HCT116 (cell line): ENCODE measurements around the gene DYNLT4. TPM values are rescaled to one million over a fixed set of nuclear protein-coding genes. Genes with fewer than 3 reads are reported as not detected.
"Not testable (repeated sequence)": the region's sequence is repeated elsewhere in the genome, so short reads cannot be mapped to it uniquely, and the experiment has no call there.

ENCODE experiments used
- ATAC-seq: fragments of 200-7000 bp; cut with Tn5 transposase; 2 replicates; pipeline ENCODE4 v1.9.1; 2020; ENCODE audit warnings: mild to moderate bottlenecking, moderate library complexity
- BruUV-seq: library from RNA; stranded (reverse); fragments of 400-500 nt; replicated peaks from 2 replicates; lab custom pipeline; 2021; lab: Mats Ljungman, UMichigan
- CTCF ChIA-PET: fragments of 300-600 bp; sonication (Branson Sonifier 250); formaldehyde crosslinking; loops from one replicate; lab custom pipeline; 2021; ENCODE audit warnings: antibody characterized with exemption; lab: Charles Lee
- POLR2A ChIA-PET: fragments of 300-600, 350-600 bp; sonication (Branson Sonifier 250); formaldehyde crosslinking; loops from one replicate; lab custom pipeline; 2021; ENCODE audit warnings: antibody characterized with exemption; lab: Charles Lee
- RAD21 ChIA-PET, 2 experiments: fragments of 300-600 bp; sonication (Branson Sonifier 250); formaldehyde crosslinking; loops; one replicate each; lab custom pipeline; 2023; ENCODE audit warnings: low total read pairs in 2 of 2; ENCODE audit not compliant: uncharacterized antibody in 2 of 2, unreplicated experiment in 2 of 2, low non-redundant PET in 1 of 2; lab: Charles Lee
- DNase-seq: peaks from one replicate; pipeline ENCODE4 v3.0.0-alpha.2; 2010; ENCODE audit warnings: low read depth, low spot score
- H2AFZ ChIP-seq: fragments of 200-600 bp; shearing (Covaris generic), sonication (generic); 2 replicates; pipeline ENCODE4 v1.6.1; 2017; ENCODE audit warnings: low read depth, mixed run types, mixed read lengths, antibody characterized with exemption, low read length; ENCODE audit not compliant: poor library complexity, severe bottlenecking
- H3K27ac ChIP-seq: 2 replicates; pipeline ENCODE4 v1.5.1; 2012; ENCODE audit warnings: low read depth, low read length
- H3K27me3 ChIP-seq: fragments of 200-600 bp; sonication (generic); 2 replicates; pipeline ENCODE4 v1.6.1; 2016; ENCODE audit warnings: mixed run types, low read length, mixed read lengths; ENCODE audit not compliant: insufficient read depth
- H3K36me3 ChIP-seq, 2 experiments: fragments of 200-500 bp in 1 of 2; fragments of 200-600 bp in 1 of 2; sonication (Bioruptor generic) in 1 of 2; sonication (generic) in 1 of 2; 2 replicates each; pipeline versions ENCODE4 v1.5.1 to v1.6.1; 2014 to 2016; ENCODE audit warnings: low read length in 2 of 2, inconsistent platforms in 1 of 2, mixed read lengths in 1 of 2, mixed run types in 1 of 2; ENCODE audit not compliant: insufficient read depth in 2 of 2, control insufficient read depth in 1 of 2
- H3K4me1 ChIP-seq, 2 experiments: fragments of 200-600 bp in 1 of 2; sonication (generic) in 1 of 2; 2 replicates each; pipeline versions ENCODE4 v1.5.1 to v1.6.1; 2012 to 2017; ENCODE audit warnings: low read length in 2 of 2, inconsistent platforms in 1 of 2, mild to moderate bottlenecking in 1 of 2, mixed read lengths in 1 of 2, mixed run types in 1 of 2, moderate library complexity in 1 of 2; ENCODE audit not compliant: insufficient read depth in 2 of 2, control insufficient read depth in 1 of 2
- H3K4me2 ChIP-seq: fragments of 200-600 bp; sonication (generic); 2 replicates; pipeline ENCODE4 v1.6.1; 2017; ENCODE audit warnings: mixed run types, low read length, mixed read lengths
- H3K4me3 ChIP-seq, 2 experiments: fragments of 200-600 bp in 1 of 2; sonication (generic) in 1 of 2; replicated peaks in 1 of 2; 2 replicates each; pipeline ENCODE4 v1.5.1; 2011 to 2016; ENCODE audit warnings: low read length in 2 of 2, control low read depth in 1 of 2, low read depth in 1 of 2, mild to moderate bottlenecking in 1 of 2, mixed read lengths in 1 of 2, mixed run types in 1 of 2
- H3K79me2 ChIP-seq: fragments of 200-600 bp; sonication (generic); 2 replicates; pipeline ENCODE4 v1.6.1; 2017; ENCODE audit warnings: mild to moderate bottlenecking, mixed run types, low read length, moderate library complexity, mixed read lengths; ENCODE audit not compliant: insufficient read depth
- H3K9ac ChIP-seq: fragments of 200-600 bp; sonication (generic); 2 replicates; pipeline ENCODE4 v1.6.1; 2016; ENCODE audit warnings: low read length, mixed read lengths
- H3K9me2 ChIP-seq: fragments of 200-600 bp; sonication (generic), shearing (Covaris generic); 2 replicates; pipeline ENCODE4 v1.6.1; 2017; ENCODE audit warnings: mixed run types, mild to moderate bottlenecking, moderate library complexity; ENCODE audit not compliant: insufficient read depth
- H3K9me3 ChIP-seq, 2 experiments: fragments of 200-500 bp in 1 of 2; fragments of 200-600 bp in 1 of 2; sonication (Bioruptor generic) in 1 of 2; sonication (generic) in 1 of 2; 2 replicates each; pipeline ENCODE4 v1.6.1; 2014 to 2017; ENCODE audit warnings: low read length in 2 of 2, mixed read lengths in 2 of 2, inconsistent platforms in 1 of 2, low read depth in 1 of 2, mild to moderate bottlenecking in 1 of 2, mixed run types in 1 of 2, moderate library complexity in 1 of 2; ENCODE audit not compliant: control insufficient read depth in 1 of 2, insufficient read depth in 1 of 2
- H4K20me1 ChIP-seq: fragments of 200-600 bp; sonication (generic), shearing (Covaris generic); 2 replicates; pipeline ENCODE4 v1.6.1; 2017; ENCODE audit warnings: mixed run types, mild to moderate bottlenecking, moderate library complexity; ENCODE audit not compliant: insufficient read depth
- CBX3 ChIP-seq: IDR thresholded peaks from 2 replicates; pipeline ENCODE4 v1.6.1; 2012; ENCODE audit warnings: low read depth
- CEBPB ChIP-seq: IDR thresholded peaks from 2 replicates; pipeline ENCODE4 v1.6.1; 2012; ENCODE audit warnings: low read depth
- ELF1 ChIP-seq: IDR thresholded peaks from 2 replicates; pipeline ENCODE4 v1.6.1; 2012; ENCODE audit warnings: low read depth, borderline replicate concordance
- EZH2 ChIP-seq: fragments of 200-600 bp; sonication (generic); IDR thresholded peaks from 2 replicates; pipeline ENCODE4 v1.6.1; 2017; ENCODE audit warnings: antibody characterized with exemption, mixed run types
- EZH2phosphoT487 ChIP-seq: fragments of 200-600 bp; IDR thresholded peaks from 2 replicates; pipeline ENCODE4 v1.6.1; 2018; ENCODE audit warnings: antibody characterized with exemption, borderline replicate concordance
- JUND ChIP-seq: IDR thresholded peaks from 2 replicates; pipeline ENCODE4 v1.6.1; 2012
- POLR2A ChIP-seq: IDR thresholded peaks from 2 replicates; pipeline ENCODE4 v1.7.0; 2011; ENCODE audit warnings: borderline replicate concordance; ENCODE audit not compliant: insufficient read depth, insufficient read length; ENCODE audit errors: extremely low read depth
- POLR2AphosphoS5 ChIP-seq: IDR thresholded peaks from 2 replicates; pipeline ENCODE4 v1.6.1; 2011; ENCODE audit warnings: mild to moderate bottlenecking, low read depth, low read length, moderate library complexity
- SP1 ChIP-seq: IDR thresholded peaks from 2 replicates; pipeline ENCODE4 v1.6.1; 2012; ENCODE audit warnings: low read depth
- TCF7L2 ChIP-seq: IDR thresholded peaks from 2 replicates; pipeline ENCODE4 v1.7.0; 2011; ENCODE audit warnings: borderline replicate concordance, inconsistent platforms; ENCODE audit not compliant: insufficient read depth, insufficient read length; ENCODE audit errors: extremely low read depth
- YY1 ChIP-seq: IDR thresholded peaks from 2 replicates; pipeline ENCODE4 v1.6.1; 2011; ENCODE audit warnings: low read length, low read depth, moderate library complexity, mild to moderate bottlenecking; ENCODE audit not compliant: insufficient replicate concordance; ENCODE audit errors: extremely low read depth
- ZFX ChIP-seq: fragments of 450-650 bp; IDR thresholded peaks from 2 replicates; pipeline ENCODE4 v1.6.1; 2017
- ZNF274 ChIP-seq: fragments of 200-500 bp; sonication (Bioruptor generic); IDR thresholded peaks from 2 replicates; pipeline ENCODE4 v1.6.1; 2014; ENCODE audit warnings: mild to moderate bottlenecking, low read depth, low read length, inconsistent platforms
- intact Hi-C: fragments of 100-400 bp; cut with micrococcal nuclease; formaldehyde crosslinking; loops from 2 replicates; pipeline ENCODE4 v1.10.0; 2022
- total RNA-seq: library from RNA; stranded (reverse); gene quantifications from one replicate; pipeline ENCODE4 v1.2.1, GENCODE V29; 2021; ENCODE audit not compliant: unreplicated experiment
- TF ChIP-seq, protein P1 (sequence below), 3 experiments: fragments of 200-600 bp in 1 of 3; sonication (generic) in 1 of 3; IDR thresholded peaks in 2 of 3; conservative IDR thresholded peaks in 1 of 3; 2 replicates each; pipeline ENCODE4 v1.5.1; 2012 to 2017; ENCODE audit warnings: low read depth in 2 of 3, low read length in 2 of 3, antibody characterized with exemption in 1 of 3, borderline replicate concordance in 1 of 3, control low read depth in 1 of 3, mild to moderate bottlenecking in 1 of 3, mixed read lengths in 1 of 3, mixed run types in 1 of 3, moderate library complexity in 1 of 3; ENCODE audit not compliant: insufficient read depth in 1 of 3
- TF ChIP-seq, protein P2 (sequence below): IDR thresholded peaks from 2 replicates; pipeline ENCODE4 v1.6.1; 2012

Gene DYNLT4
- total RNA-seq, 1 experiment from 2014 or later, result 0.96 TPM

DNA sequence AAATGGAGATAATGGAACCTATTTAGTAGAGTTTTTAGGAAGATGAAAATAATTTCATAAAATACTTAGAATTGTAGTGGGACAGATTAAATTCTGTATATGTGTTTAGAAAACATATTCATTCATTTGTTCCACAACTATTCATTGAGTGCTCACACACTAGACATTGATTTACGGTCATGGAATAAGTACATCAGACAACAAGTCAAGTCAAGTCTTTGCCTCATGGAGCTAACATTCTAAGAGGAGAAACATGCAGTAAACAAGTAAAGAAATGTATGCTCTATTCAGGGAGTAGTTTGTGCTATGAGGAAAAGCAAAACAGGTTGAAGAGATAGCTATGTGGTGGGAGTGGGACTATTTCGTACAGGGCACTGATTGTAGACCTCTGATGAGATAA, 10.2 kb upstream of the DYNLT4 start:
- POLR2A ChIA-PET, result interaction anchor here (0.8 to 9.1 kb wide), 5 partner anchors 9 to 96 kb away, joined by 3 to 200 read pairs (median 86); partner anchors contain the start of genes BTBD19, DYNLT4, PLK3 and RNU5D-1
- Histone ChIP-seq H3K9me3 (no peaks in the 10 kb centered on the region), H3K4me3 (no peak overlapping the region), H3K36me3 (no peaks in the 10 kb centered on the region), H3K9me2 (no peaks in the 10 kb centered on the region), H3K4me1 (peaks cover 11 to 39% of the 10 kb centered on the region in 2 experiments), H3K27me3 (no peaks in the 10 kb centered on the region), H3K9ac (no peak overlapping the region), H3K27ac (no peak overlapping the region), H3K79me2 (no peaks in the 10 kb centered on the region)
- RAD21 ChIA-PET, result interaction anchor here (0.6 to 0.9 kb wide), 2 partner anchors 20 to 24 kb away, joined by 3 read pairs; no protein-coding TSS in a partner anchor
- intact Hi-C loops, result no loop called here
- no TSS peak for BruUV-seq
- TF ChIP-seq ZNF274 (no peak), POLR2A (no peak), POLR2AphosphoS5 (no peak), CEBPB (no peak), CBX3 (no peak), YY1 (no peak), TCF7L2 (no peak), JUND (no peak), ELF1 (no peak), SP1 (no peak), ZFX (no peak), EZH2 (no peak), EZH2phosphoT487 (no peak)
- TF ChIP-seq, protein P1, sequence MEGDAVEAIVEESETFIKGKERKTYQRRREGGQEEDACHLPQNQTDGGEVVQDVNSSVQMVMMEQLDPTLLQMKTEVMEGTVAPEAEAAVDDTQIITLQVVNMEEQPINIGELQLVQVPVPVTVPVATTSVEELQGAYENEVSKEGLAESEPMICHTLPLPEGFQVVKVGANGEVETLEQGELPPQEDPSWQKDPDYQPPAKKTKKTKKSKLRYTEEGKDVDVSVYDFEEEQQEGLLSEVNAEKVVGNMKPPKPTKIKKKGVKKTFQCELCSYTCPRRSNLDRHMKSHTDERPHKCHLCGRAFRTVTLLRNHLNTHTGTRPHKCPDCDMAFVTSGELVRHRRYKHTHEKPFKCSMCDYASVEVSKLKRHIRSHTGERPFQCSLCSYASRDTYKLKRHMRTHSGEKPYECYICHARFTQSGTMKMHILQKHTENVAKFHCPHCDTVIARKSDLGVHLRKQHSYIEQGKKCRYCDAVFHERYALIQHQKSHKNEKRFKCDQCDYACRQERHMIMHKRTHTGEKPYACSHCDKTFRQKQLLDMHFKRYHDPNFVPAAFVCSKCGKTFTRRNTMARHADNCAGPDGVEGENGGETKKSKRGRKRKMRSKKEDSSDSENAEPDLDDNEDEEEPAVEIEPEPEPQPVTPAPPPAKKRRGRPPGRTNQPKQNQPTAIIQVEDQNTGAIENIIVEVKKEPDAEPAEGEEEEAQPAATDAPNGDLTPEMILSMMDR (IDR thresholded peaks at IDR 0.05 in 2 of 3, conservative IDR thresholded peaks at IDR 0.05 in 1 of 3; ENCODE audit: borderline replicate concordance in 1 of 3, insufficient read depth in 1 of 3, low read depth in 2 of 3, low read length in 2 of 3), result no peak
- TF ChIP-seq, protein P2, sequence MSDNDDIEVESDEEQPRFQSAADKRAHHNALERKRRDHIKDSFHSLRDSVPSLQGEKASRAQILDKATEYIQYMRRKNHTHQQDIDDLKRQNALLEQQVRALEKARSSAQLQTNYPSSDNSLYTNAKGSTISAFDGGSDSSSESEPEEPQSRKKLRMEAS, result no peak
- TF ChIP-seq, all 23 proteins: peak for 0
- no peak for DNase-seq
- H2AFZ ChIP-seq, result no peak overlapping the region
- CTCF ChIA-PET, result interaction anchor here (0.9 to 1.7 kb wide), 2 partner anchors 8 to 23 kb away, joined by 4 to 7 read pairs; partner anchors contain the start of gene BTBD19
- ATAC-seq, result no peak
- H4K20me1 ChIP-seq, result no peaks in the 10 kb centered on the region
- no peak overlapping the region for H3K4me2 ChIP-seq

DNA sequence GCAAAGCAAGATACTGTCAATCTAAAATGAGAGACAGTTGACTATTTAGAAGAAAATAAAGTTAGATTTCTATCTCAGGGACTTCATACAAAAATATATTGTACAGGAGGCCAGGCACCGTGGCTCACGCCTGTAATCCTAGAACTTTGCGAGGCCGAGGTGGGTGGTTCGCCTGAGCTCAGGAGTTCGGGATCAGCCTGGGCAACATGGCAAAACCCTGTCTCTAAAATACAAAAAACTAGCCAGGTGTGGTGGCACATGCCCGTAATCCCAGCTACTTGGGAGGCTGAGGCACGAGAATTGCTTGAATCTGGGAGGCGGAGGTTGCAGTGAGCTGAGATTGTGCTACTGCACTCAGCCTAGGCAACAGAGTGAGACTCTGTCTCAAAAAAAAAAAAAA, 8.8 kb upstream of the DYNLT4 start:
- H3K27ac ChIP-seq, intact Hi-C loops, H2AFZ ChIP-seq, H3K9ac ChIP-seq, H3K79me2 ChIP-seq, H3K9me2 ChIP-seq, H3K27me3 ChIP-seq, H3K4me2 ChIP-seq, H3K9me3 ChIP-seq, RAD21 ChIA-PET, CTCF ChIA-PET, H3K36me3 ChIP-seq, BruUV-seq, DNase-seq, H4K20me1 ChIP-seq, ATAC-seq, H3K4me3 ChIP-seq: not testable (repeated sequence)
- H3K4me1 ChIP-seq, result peaks cover 22 to 53% of the 10 kb centered on the region in 2 experiments
- POLR2A ChIA-PET, result interaction anchor here (0.8 to 9.1 kb wide), 2 partner anchors 8 to 94 kb away, joined by 3 to 200 read pairs; partner anchors contain the start of genes BTBD19 and DYNLT4
